Spleen (tissue), 7 donors: ENCODE measurements around the gene EAF1.

Experiments
- CTCF ChIP-seq, 11 experiments: fragments of 200-600 bp in 7 of 11; fragments of 450-650 bp in 4 of 11; sonication (generic) in 4 of 11; IDR thresholded peaks in 8 of 11; conservative IDR thresholded peaks in 3 of 11; 1 replicate in 7 of 11; 2 replicates in 4 of 11; pipeline versions ENCODE4 v1.4.0 to v1.8.0; 2016 to 2021; ENCODE audit warnings: antibody characterized with exemption in 11 of 11, inconsistent platforms in 4 of 11, mild to moderate bottlenecking in 1 of 11
- POLR2A ChIP-seq, 3 donors: fragments of 450-650 bp; IDR thresholded peaks; one replicate each; pipeline ENCODE4 v1.5.1; 2017; ENCODE audit warnings: antibody characterized with exemption in 3 of 3, mild to moderate bottlenecking in 1 of 3
- donor health status: DM: no; HTN: no; CAD: no; lungs with moderate emphysema.
- donor health status: DM: no; HTN: no; CAD: no.
- donor health status: DM: no; HTN: no; CAD: no.

GRCh38 chr3:15387735-15388134 is 39.7 kb upstream of the EAF1 start:
- TF ChIP-seq CTCF (IDR thresholded peaks at IDR 0.05 in 8 of 11, conservative IDR thresholded peaks at IDR 0.05 in 3 of 11): no peak
- no peak for TF ChIP-seq POLR2A (IDR thresholded peaks at IDR 0.05)
